DOHH2 (cell line): ENCODE measurements around the gene ALOX5AP.

Source experiments
- H3F3A ChIP-seq: fragments of 200-600 bp; sonication (generic), shearing (Covaris generic); 2 replicates; pipeline ENCODE4 v1.6.0; 2016; ENCODE audit warnings: antibody characterized with exemption, mild to moderate bottlenecking; ENCODE audit not compliant: control insufficient read depth, insufficient read depth
- H3K27ac ChIP-seq: fragments of 200-600 bp; sonication (generic); 2 replicates; pipeline ENCODE4 v1.5.1; 2014; ENCODE audit warnings: low read depth, mild to moderate bottlenecking, low read length, moderate library complexity
- H3K27me3 ChIP-seq: fragments of 200-600 bp; sonication (generic); 2 replicates; pipeline ENCODE4 v1.6.1; 2014; ENCODE audit warnings: mild to moderate bottlenecking, low read length, mixed read lengths; ENCODE audit not compliant: control insufficient read depth
- H3K36me3 ChIP-seq: fragments of 200-600 bp; sonication (generic); 2 replicates; pipeline ENCODE4 v1.6.1; 2014; ENCODE audit warnings: mild to moderate bottlenecking, low read length, moderate library complexity, mixed read lengths; ENCODE audit not compliant: control insufficient read depth
- H3K4me1 ChIP-seq: fragments of 200-600 bp; sonication (generic); 2 replicates; pipeline ENCODE4 v1.6.1; 2014; ENCODE audit warnings: mild to moderate bottlenecking, low read length, mixed read lengths; ENCODE audit not compliant: control insufficient read depth
- H3K4me2 ChIP-seq: fragments of 200-600 bp; sonication (generic); 2 replicates; pipeline ENCODE4 v1.6.0; 2014; ENCODE audit warnings: mild to moderate bottlenecking, low read length, moderate library complexity
- H3K4me3 ChIP-seq: fragments of 200-600 bp; sonication (generic); 2 replicates; pipeline ENCODE4 v1.5.1; 2014; ENCODE audit warnings: mild to moderate bottlenecking, low read length, mixed read lengths
- H3K79me2 ChIP-seq: fragments of 200-600 bp; sonication (generic); 2 replicates; pipeline ENCODE4 v1.6.1; 2014; ENCODE audit warnings: mild to moderate bottlenecking, low read length, mixed read lengths; ENCODE audit not compliant: control insufficient read depth
- H3K9me2 ChIP-seq: fragments of 200-600 bp; sonication (generic); replicated peaks from 2 replicates; pipeline ENCODE4 v1.6.1; 2014; ENCODE audit warnings: mild to moderate bottlenecking, low read length, mixed read lengths; ENCODE audit not compliant: control insufficient read depth
- H3K9me3 ChIP-seq: fragments of 200-600 bp; sonication (generic); 2 replicates; pipeline ENCODE4 v1.6.1; 2014; ENCODE audit warnings: antibody characterized with exemption, low read length, mixed read lengths; ENCODE audit not compliant: control insufficient read depth, insufficient read depth
- H4K20me1 ChIP-seq: fragments of 200-600 bp; sonication (generic); 2 replicates; pipeline ENCODE4 v1.6.0; 2014; ENCODE audit warnings: low read depth, mild to moderate bottlenecking, antibody characterized with exemption, low read length, moderate library complexity; ENCODE audit not compliant: control insufficient read depth, insufficient read depth
- CTCF ChIP-seq: fragments of 200-600 bp; sonication (generic); IDR thresholded peaks from one replicate; pipeline ENCODE4 v1.5.1; 2014; ENCODE audit warnings: antibody characterized with exemption, mild to moderate bottlenecking, low read depth, low read length; ENCODE audit not compliant: poor library complexity, severe bottlenecking
- EZH2phosphoT487 ChIP-seq: fragments of 200-600 bp; sonication (generic); IDR thresholded peaks from 2 replicates; pipeline ENCODE4 v1.6.1; 2017; ENCODE audit warnings: borderline replicate concordance, mild to moderate bottlenecking, antibody characterized with exemption, low read length, moderate library complexity, mixed read lengths

The ALOX5AP gene

GRCh38 chr13:30689752-30690151 is 45.6 kb upstream of the ALOX5AP start:
- Histone ChIP-seq H3K4me2 (peak overlapping the region; percentile 94), H3K36me3 (no peaks in the 10 kb centered on the region), H3K9me2 (no peaks in the 10 kb centered on the region), H3F3A (no peaks in the 10 kb centered on the region), H3K9me3 (no peaks in the 10 kb centered on the region), H3K27me3 (peaks cover 10% of the 10 kb centered on the region), H4K20me1 (no peaks in the 10 kb centered on the region), H3K79me2 (no peaks in the 10 kb centered on the region), H3K27ac (no peak overlapping the region), H3K4me1 (peaks cover 20% of the 10 kb centered on the region), H3K4me3 (peak overlapping the region; percentile 72)
- TF ChIP-seq EZH2phosphoT487 = no peak
- no peak for TF ChIP-seq CTCF

GRCh38 chr13:30690282-30691188 is 44.8 kb upstream of the ALOX5AP start:
- H3K27ac ChIP-seq = peak overlapping the region; percentile 33; the same call in 1 of the 2 replicates
- no peak for TF ChIP-seq EZH2phosphoT487
- TF ChIP-seq CTCF = no peak
- no peaks in the 10 kb centered on the region for H4K20me1 ChIP-seq
- H3K9me2 ChIP-seq = no peaks in the 10 kb centered on the region
- H3K9me3 ChIP-seq = no peaks in the 10 kb centered on the region
- peak overlapping the region; percentile 72 for H3K4me3 ChIP-seq
- no peaks in the 10 kb centered on the region for H3K79me2 ChIP-seq
- H3K4me2 ChIP-seq = peak overlapping the region; percentile 94
- H3K36me3 ChIP-seq = no peaks in the 10 kb centered on the region
- H3F3A ChIP-seq = no peaks in the 10 kb centered on the region
- H3K4me1 ChIP-seq = peaks cover 21% of the 10 kb centered on the region
- H3K27me3 ChIP-seq = peaks cover 10% of the 10 kb centered on the region

GRCh38 chr13:30692113-30692512 is 43.2 kb upstream of the ALOX5AP start:
- H3K4me1 ChIP-seq = peaks cover 36% of the 10 kb centered on the region
- H3K4me3 ChIP-seq = no peak overlapping the region
- no peaks in the 10 kb centered on the region for H4K20me1 ChIP-seq
- no peak overlapping the region for H3K27ac ChIP-seq
- no peaks in the 10 kb centered on the region for H3K9me2 ChIP-seq
- H3K79me2 ChIP-seq = no peaks in the 10 kb centered on the region
- peaks cover 18% of the 10 kb centered on the region for H3K27me3 ChIP-seq
- no peaks in the 10 kb centered on the region for H3F3A ChIP-seq
- H3K36me3 ChIP-seq = no peaks in the 10 kb centered on the region
- TF ChIP-seq CTCF = no peak
- no peak overlapping the region for H3K4me2 ChIP-seq
- H3K9me3 ChIP-seq = no peaks in the 10 kb centered on the region
